GM20431 (cell line): ENCODE data around the gene TNNI2.

Experiments
- in situ Hi-C: fragments of 300-500 bp; cut with MseI, MboI; formaldehyde crosslinking; loops from one replicate; pipeline ENCODE4 v1.15.0; 2020; ENCODE audit warnings: low sequenced_read_pairs; ENCODE audit not compliant: unreplicated experiment

TNNI2 gene

DNA sequence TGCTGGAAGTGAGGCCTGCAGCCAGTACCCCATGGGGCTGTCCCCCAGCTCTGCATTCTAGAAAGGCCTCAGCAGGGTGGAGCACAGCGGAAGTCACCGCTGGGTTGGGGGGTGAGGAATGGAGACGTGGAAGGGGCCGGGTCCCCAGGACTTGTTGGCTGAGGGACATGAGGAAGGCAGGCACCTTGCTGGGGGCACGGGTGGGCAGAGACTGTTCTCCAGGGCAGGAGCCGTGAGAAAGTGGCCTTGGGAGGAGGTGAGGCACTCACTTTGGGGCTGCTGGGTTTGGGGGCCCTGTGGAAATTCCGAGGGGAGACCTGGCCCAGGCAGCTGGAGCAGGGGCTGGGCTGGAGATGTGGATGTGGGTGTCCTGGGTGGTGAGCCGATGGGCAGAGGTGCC lies 5.0 kb downstream of the TNNI2 start:
- in situ Hi-C loops, result no loop called here

DNA sequence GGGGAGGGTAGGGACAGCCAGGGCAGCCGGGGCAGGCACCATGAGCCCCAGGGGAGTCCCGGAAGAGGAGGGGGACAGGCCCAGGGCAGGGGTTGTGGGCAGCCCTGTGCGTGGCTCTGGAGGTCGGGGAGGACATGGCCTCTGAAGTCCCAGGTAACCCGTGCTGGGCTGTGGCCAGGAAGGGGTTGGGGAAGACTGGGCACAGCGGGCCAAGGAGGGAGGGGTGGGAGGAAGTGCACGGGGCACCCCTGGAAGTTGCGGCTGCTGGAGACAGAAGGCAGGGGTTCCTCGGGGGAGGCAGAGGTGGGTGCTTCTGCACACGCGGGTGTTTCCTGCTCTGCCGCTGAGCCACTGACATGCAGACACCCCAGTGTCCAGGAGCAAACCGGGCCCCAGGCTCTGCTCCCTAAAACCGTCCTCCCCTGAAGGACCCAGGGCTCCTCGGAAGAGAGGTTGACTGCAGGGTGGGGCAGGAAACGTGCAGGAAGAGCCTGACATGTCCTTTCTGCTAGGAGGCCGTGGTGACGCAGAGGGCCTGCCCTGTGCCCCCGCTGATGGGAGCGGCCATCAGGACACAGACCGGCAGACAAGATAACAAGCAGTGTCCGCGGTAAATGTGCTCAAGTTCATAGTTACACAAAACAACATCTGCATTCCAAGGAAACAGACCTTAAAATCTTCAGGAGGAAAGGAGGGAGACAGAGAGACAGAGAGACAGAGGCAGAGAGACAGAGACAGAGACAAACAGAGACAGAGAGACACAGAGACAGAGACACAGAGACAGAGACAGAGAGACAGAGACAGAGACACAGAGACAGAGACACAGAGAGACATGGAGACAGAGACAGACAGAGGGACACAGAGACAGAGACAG lies 5.7 kb downstream of the TNNI2 start:
- in situ Hi-C loops, result no loop called here

- in situ Hi-C loops, result no loop called here
These were observed 6.3 kb downstream of the TNNI2 start for GRCh38 chr11:1845095-1845429.

DNA sequence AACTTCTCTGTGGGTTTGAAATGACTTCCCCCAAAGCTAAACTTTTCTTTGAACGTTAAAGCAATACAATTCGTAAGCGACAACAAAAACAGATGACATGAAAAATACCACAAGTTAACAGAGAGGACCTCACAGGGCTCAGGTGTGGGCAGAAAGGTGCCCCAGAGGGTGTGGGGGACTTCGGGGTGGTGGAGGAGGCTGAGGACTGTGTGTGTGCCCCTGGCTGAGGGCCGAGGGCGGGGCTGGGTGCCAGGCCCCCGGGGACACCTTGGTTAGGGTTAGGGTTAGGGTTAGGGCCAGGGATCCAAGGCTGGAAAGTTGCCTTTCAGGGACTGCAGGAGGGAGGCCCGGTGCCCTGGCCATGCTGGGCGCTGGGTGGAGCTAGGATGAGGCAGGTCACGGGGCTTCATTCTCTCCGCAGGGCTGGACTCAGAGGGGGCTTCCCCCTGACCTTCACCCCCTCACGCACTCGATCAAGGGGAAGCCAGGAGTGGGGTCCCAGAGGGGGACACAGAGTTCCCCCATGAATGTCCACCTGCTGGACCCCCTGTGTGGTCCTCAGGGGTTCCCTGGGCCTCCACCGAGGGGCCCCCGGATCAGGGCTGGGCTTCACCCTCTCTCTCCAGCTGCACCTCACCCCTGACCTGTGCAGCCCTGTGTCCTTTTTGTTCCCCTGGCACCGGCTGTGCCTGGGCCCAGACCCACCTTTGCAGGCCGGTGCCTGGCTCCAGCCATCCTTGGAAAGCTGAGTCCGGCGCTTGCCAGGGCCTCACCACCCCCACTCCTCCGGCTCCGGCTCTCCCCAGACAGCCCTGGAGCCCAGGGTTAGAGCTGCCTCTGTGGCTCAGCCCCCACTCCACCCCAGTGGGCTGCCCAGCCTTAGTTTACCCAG lies 7.0 kb downstream of the TNNI2 start:
- in situ Hi-C loops, result no loop called here

GRCh38 chr11:1846453-1846932 lies 7.7 kb downstream of the TNNI2 start:
- in situ Hi-C loops, result no loop called here

DNA sequence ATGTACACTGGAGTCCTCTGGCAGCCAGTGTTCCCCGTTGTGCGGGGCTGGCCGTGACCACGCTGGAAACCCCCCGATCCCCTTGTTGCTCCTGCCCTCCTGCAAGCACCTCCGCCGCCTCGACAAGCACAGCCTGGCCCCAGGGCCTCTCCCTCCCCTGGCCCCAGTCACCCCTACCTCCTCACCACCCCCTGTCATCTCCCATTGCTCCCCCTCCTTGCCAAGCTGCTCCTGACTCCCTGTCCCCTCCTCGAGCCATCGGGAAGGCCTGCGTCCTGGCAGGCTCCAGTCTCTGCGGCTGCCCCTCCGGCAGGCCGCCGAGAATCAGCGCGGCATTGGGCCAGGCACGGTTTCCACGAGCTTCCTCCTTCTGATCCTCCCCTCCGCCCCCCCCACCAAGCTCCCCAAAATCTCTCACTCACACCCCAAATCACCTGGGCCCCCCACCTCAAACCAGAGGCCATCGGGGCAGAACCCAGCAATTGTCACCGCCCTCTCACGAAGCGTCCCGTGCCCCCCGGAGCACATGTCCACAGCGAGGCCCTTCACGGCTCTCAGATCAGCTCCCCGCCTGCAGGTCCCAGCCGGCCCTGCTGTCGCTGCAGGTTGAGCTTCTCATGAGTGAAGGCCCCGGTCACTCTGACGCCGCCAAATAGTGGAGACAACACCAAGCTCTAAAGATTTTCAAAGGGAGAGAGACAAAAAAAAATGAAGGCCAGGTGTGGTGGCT lies 8.4 kb downstream of the TNNI2 start:
- in situ Hi-C loops, result no loop called here

- in situ Hi-C loops, result no loop called here
These were observed 9.3 kb downstream of the TNNI2 start for GRCh38 chr11:1847926-1848639.

- in situ Hi-C loops, result no loop called here
These were observed 10.1 kb downstream of the TNNI2 start for GRCh38 chr11:1848640-1849430.

DNA sequence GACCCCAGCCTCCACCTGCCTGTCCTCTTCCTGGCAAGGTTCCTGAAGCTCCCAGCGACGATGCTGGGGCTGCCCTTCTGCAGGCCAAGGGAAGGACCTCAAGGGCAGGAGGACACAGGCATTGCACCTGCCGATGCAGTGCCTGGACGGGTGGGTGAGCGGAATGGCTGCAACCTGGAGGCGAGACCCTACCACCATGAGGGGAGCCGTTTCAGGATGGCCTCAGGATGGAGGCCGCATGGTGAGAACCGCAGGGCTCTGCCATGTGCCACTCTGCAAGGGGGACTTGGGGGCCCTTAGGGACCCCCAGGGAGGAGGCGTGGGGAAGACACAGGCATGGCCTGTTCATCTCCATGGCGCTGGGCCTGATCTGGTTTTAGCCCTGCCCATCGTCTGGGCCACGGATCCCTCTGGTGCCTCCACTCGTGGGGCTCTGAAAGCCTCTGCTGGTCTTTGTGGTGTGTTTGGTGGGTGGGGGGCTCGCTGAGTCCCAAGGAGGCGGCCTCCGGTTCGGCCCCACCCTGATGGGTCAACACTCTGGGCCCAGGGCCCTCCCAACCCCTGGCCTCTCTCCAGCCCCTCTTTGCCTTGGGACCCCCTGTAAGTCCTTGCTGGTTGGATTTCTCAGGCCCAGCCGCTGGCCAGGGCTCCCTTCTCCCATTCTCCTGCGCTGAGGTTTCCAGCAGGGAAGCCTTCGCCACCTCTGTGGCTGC lies 12.8 kb downstream of the TNNI2 start:
- in situ Hi-C loops, result no loop called here

DNA sequence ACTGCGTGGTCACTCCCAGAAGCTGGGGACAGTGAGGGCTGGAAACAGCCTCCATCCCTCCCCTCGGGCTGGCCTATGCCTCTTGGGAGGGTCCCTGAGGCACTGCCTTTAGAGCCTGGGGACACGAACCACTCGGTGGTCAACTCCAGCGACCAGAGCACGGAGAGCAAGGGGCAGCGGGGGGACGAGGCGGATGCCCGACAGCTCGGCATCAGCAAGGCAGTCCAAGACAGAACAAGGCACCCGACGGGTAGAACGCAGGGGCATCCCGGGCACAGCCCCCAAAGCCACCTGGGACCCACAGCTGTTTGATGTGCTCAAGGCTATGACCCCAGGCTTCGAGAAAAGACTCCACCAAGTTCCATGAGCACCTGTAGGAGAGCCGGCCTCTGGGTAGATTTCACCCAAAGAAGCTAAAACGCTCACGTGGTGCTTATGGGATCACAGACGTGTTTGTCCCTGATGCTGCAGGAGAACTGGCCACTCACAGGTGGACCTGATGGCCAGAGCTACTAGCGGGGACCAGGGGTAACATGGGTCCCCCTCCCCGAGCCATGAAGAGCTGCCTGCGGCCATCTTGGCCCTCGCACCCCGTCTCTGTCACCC lies 13.6 kb downstream of the TNNI2 start:
- in situ Hi-C loops, result no loop called here

GRCh38 chr11:1852877-1853276 lies 14.1 kb downstream of the TNNI2 start, which contains the start of gene LSP1:
LSP1 (plus strand) TSS chr11:1853084; CDS start chr11:1853145, 61 bp downstream.
- in situ Hi-C loops, result no loop called here

DNA sequence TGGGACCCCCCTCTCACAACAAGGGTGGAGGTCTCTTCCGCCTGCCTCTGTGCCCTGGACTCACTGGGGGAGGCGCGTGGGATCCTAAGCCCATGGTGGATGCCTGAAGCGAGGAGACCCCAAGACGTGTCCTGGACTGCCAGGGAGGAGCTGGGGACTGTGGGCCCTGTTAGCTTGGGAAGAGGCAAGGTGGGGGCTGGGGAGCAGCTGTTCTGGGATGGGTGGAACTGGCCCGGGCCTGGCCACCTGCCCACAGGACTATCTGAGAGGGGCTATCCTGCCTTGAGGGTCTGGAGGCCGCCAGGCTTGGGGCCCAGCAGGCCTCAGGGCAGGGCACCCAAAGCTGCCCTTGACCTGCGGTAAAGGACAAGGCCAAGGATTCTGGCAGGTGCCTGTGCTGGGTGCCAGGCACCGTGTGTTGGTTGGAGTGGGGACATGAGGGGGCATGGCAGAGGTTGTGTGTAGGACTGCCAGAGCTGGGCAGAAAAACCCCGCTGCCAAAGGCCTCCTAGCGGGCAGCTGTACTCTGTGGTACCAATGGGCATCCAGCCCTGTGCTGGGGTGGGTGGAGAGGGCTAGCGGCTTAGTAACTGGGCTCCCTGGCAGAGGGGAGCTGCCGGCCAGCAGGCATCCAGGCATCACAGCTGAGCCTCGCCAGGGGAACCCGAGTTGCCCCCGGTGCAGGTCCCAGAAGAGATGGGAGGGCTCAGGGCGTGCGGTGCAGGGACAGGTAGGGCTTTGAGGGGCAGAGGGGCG lies 14.8 kb downstream of the TNNI2 start:
- in situ Hi-C loops, result no loop called here

DNA sequence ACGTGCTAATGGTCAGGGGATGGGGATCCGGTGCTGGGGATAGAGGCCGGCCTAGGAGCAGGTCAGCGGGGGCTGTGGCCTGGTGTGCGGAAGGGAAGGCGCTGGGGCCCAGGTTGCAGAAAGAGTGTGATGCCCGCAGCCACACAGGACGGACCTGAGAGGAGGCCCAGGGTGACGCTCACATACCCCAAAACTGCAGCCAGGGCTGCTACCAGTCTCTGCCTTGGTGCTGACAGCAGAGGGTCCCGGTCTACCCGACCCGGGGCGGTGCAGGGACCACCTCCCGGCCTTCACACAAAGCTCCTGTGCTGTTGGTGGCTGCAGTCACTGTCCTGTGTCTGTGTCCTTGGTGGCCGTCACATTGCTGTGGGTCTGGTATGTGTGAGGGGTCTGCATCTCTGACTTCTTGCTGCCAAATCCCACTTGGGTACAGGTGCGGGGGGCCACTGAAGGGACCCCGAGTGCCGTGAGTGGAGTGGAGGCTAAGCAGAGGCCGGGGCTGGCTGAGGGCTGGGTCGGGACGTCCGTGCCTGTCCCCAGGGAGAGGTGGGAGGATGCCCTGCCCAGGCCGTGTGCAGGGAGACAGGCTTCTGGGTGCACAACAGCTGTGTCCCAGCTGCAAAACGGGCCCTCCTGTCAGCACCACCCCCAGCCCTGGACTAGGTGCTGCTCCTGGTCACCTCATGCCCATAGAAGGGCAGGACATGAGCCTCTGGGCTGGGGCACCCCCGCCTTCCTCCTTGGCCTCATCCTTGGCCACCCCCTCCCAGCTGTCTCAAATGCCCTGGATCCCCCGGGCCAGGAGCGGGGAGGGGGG lies 15.6 kb downstream of the TNNI2 start:
- in situ Hi-C loops, result no loop called here

- in situ Hi-C loops, result no loop called here
These were observed 16.4 kb downstream of the TNNI2 start for GRCh38 chr11:1854949-1855885.

GRCh38 chr11:1855886-1856265 lies 17.1 kb downstream of the TNNI2 start:
- in situ Hi-C loops, result no loop called here
